Measurements from ENCODE around the gene NOCT. TPM values are rescaled to one million over a fixed set of nuclear protein-coding genes. Genes with fewer than 3 reads are reported as not detected.
A peak's percentile ranks its signal among the peaks of the same experiment; 100 is the strongest.
"Not testable (repeated sequence)": the region's sequence is repeated elsewhere in the genome, so short reads cannot be mapped to it uniquely, and the experiment has no call there.

Gene NOCT
- total RNA-seq, 4 donors from 2014 or later = 1.2 to 3.5 (median 3.4) TPM

GRCh38 chr4:139048026-139048425 lies 32.4 kb downstream of the NOCT start:
- Histone ChIP-seq H3K4me1 (peaks cover 0 to 26% (median 0%) of the 10 kb centered on the region in 3 donors), H3K27me3 (no peaks in the 10 kb centered on the region), H3K36me3 (peaks cover 0 to 20% of the 10 kb centered on the region in 2 donors), H3K9me3 (no peaks in the 10 kb centered on the region), H3K27ac (no peak overlapping the region), H3K4me3 (no peak overlapping the region)
- no peak for ATAC-seq
- TF ChIP-seq EP300 (IDR thresholded peaks at IDR 0.05) (no peak), POLR2A (IDR thresholded peaks at IDR 0.05) (no peak), POLR2AphosphoS5 (IDR thresholded peaks at IDR 0.05) (no peak), CTCF (IDR thresholded peaks at IDR 0.05) (no peak)
- 76 to 88% methylated on average over 3 of the region's 3 CpGs for WGBS, 2 donors (ENCODE audit: low coverage in 1 of 2)

- ATAC-seq = no peak
- Histone ChIP-seq H3K27me3 (no peaks in the 10 kb centered on the region), H3K4me3 (no peak overlapping the region), H3K4me1 (peaks cover 6 to 31% (median 12%) of the 10 kb centered on the region in 3 donors), H3K36me3 (peaks cover 0 to 42% of the 10 kb centered on the region in 2 donors), H3K27ac (no peak overlapping the region), H3K9me3 (no peaks in the 10 kb centered on the region)
- whole genome bisulfite sequencing, 2 donors (ENCODE audit: low coverage in 1 of 2) = 83 to 94% methylated on average over 2 of the region's 2 CpGs
- TF ChIP-seq POLR2AphosphoS5 (IDR thresholded peaks at IDR 0.05) = no peak
- no peak for TF ChIP-seq POLR2A (IDR thresholded peaks at IDR 0.05)
- no peak for TF ChIP-seq EP300 (IDR thresholded peaks at IDR 0.05)
- TF ChIP-seq CTCF (IDR thresholded peaks at IDR 0.05) = no peak
Observed at GRCh38 chr4:139050446-139050845, 34.9 kb downstream of the NOCT start.

- peaks cover 6 to 63% (median 12%) of the 10 kb centered on the region in 3 donors for H3K4me1 ChIP-seq
- TF ChIP-seq POLR2AphosphoS5 (IDR thresholded peaks at IDR 0.05) (no peak), POLR2A (IDR thresholded peaks at IDR 0.05) (no peak), EP300 (IDR thresholded peaks at IDR 0.05) (no peak), CTCF (IDR thresholded peaks at IDR 0.05) (no peak)
- peaks cover 0 to 51% of the 10 kb centered on the region in 2 donors for H3K36me3 ChIP-seq
- 67 to 100% methylated on average over 1 of the region's 1 CpG for WGBS, 2 donors (ENCODE audit: low coverage in 1 of 2)
- H3K27ac ChIP-seq = peak overlapping the region in 1 of 4 donors; percentile 7
- no peak for ATAC-seq
- H3K27me3 ChIP-seq = no peaks in the 10 kb centered on the region
- no peak overlapping the region for H3K4me3 ChIP-seq
- H3K9me3 ChIP-seq = no peaks in the 10 kb centered on the region
Observed at GRCh38 chr4:139053909-139054308, 38.3 kb downstream of the NOCT start.

- 17 to 29% methylated on average over 1 of the region's 1 CpG for WGBS, 2 donors (ENCODE audit: low coverage in 1 of 2)
- no peak for ATAC-seq
Observed at GRCh38 chr4:139054791-139055505, 39.4 kb downstream of the NOCT start.

GRCh38 chr4:139059026-139059425 lies 43.4 kb downstream of the NOCT start:
- H3K4me1 ChIP-seq = peaks cover 6 to 57% (median 9%) of the 10 kb centered on the region in 3 donors
- H3K27me3 ChIP-seq, H3K4me3 ChIP-seq, H3K9me3 ChIP-seq, ATAC-seq, H3K27ac ChIP-seq: not testable (repeated sequence)
- peaks cover 4 to 94% of the 10 kb centered on the region in 2 donors for H3K36me3 ChIP-seq
- WGBS, 2 donors (ENCODE audit: low coverage in 1 of 2) = 43 to 60% methylated on average over 2 to 4 of the region's 4 CpGs

More at GRCh38 chr4:139054791-139055505, 39.4 kb downstream of the NOCT start:
- Histone ChIP-seq H3K27me3 (no peaks in the 10 kb centered on the region), H3K4me1 (peaks cover 6 to 73% (median 12%) of the 10 kb centered on the region in 3 donors), H3K9me3 (no peaks in the 10 kb centered on the region), H3K4me3 (no peak overlapping the region), H3K27ac (peak overlapping the region in 2 of 4 donors; percentile 22 to 23), H3K36me3 (peaks cover 1 to 62% of the 10 kb centered on the region in 2 donors)
- TF ChIP-seq EP300 (IDR thresholded peaks at IDR 0.05) (no peak), CTCF (IDR thresholded peaks at IDR 0.05) (no peak), POLR2AphosphoS5 (IDR thresholded peaks at IDR 0.05) (no peak), POLR2A (IDR thresholded peaks at IDR 0.05) (no peak)
